ENCODE results near the gene GSTT4. TPM values are rescaled to one million over a fixed set of nuclear protein-coding genes. Genes with fewer than 3 reads are reported as not detected.
A peak's percentile ranks its signal among the peaks of the same experiment; 100 is the strongest.
"Not testable (repeated sequence)": the region's sequence is repeated elsewhere in the genome, so short reads cannot be mapped to it uniquely, and the experiment has no call there.

The GSTT4 gene
- total and polyA plus RNA-seq, 4 donors, result not detected

DNA sequence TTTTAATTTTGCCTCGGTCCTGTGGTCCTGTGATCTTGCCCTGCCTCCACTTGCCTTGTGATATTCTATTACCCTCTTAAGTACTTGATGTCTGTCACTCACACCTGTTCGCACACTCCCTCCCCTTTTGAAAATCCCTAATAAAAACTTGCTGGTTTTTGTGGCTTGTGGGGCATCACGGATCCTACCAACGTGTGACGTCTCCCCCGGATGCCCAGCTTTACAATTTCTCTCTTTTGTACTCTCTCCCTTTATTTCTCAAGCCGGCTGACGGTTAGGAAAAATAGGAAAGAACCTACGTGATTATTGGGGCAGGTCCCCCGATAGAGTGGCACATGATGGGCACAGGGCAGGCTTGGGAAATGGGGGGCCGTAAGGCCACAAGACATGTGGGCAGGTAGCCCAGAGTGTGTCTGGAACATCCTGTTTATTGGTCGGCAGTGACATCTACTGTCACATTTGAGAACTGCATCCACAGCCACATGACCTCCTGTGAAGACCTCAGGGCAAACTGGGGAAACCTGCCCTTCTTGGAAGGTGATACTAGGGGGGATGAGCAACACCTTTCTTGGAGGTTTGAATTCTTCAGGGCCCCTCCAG is 48.9 kb downstream of the GSTT4 start:
- not testable (repeated sequence) for H3K4me3 ChIP-seq; H3K9ac ChIP-seq (ENCODE audit: insufficient read depth in 1 of 2, low read length in 2 of 2); H3K36me3 ChIP-seq (ENCODE audit: control insufficient read depth in 4 of 4, insufficient read depth in 4 of 4, low read length in 4 of 4); H3K4me1 ChIP-seq (ENCODE audit: control insufficient read depth in 5 of 5, insufficient read depth in 5 of 5, low read length in 5 of 5); H3K9me3 ChIP-seq (ENCODE audit: control insufficient read depth in 4 of 4, insufficient read depth in 3 of 4, low read length in 3 of 4); H3K27ac ChIP-seq (ENCODE audit: low read depth in 1 of 2, low read length in 1 of 2); H3K27me3 ChIP-seq (ENCODE audit: control insufficient read depth in 3 of 3, insufficient read depth in 3 of 3, low read length in 2 of 3)
- TF ChIP-seq, protein P1, sequence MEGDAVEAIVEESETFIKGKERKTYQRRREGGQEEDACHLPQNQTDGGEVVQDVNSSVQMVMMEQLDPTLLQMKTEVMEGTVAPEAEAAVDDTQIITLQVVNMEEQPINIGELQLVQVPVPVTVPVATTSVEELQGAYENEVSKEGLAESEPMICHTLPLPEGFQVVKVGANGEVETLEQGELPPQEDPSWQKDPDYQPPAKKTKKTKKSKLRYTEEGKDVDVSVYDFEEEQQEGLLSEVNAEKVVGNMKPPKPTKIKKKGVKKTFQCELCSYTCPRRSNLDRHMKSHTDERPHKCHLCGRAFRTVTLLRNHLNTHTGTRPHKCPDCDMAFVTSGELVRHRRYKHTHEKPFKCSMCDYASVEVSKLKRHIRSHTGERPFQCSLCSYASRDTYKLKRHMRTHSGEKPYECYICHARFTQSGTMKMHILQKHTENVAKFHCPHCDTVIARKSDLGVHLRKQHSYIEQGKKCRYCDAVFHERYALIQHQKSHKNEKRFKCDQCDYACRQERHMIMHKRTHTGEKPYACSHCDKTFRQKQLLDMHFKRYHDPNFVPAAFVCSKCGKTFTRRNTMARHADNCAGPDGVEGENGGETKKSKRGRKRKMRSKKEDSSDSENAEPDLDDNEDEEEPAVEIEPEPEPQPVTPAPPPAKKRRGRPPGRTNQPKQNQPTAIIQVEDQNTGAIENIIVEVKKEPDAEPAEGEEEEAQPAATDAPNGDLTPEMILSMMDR (IDR thresholded peaks at IDR 0.05; ENCODE audit: control extremely low read depth, extremely low read depth), result peak; percentile 98
- 21 to 44% methylated on average over 12 of the region's 12 CpGs for WGBS, 2 donors
- DNase-seq (peak in 2 of 3 donors; percentile 74 to 79), ATAC-seq (ENCODE audit: insufficient read depth, low FRiP score) (peak; percentile 53)

DNA sequence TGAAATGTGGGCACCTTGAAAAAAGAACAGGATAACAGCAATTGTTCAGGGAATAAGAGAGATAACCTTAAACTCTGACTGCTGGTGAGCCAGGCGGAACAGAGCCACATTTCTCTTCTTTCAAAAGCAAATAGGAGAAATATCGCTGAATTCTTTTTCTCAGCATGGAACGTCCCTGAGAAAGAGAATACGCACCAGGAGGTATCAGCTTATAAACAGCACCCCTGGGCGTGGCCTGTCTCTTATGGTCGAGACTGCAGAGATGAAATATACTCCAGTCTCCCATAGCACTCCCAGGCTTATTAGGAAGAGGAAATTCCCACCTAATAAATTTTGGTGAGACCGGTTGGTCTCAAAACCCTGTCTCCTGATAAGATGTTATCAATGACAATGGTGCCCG is 49.4 kb downstream of the GSTT4 start:
- not testable (repeated sequence) for H3K9me3 ChIP-seq (ENCODE audit: control insufficient read depth in 4 of 4, insufficient read depth in 3 of 4, low read length in 3 of 4); H3K36me3 ChIP-seq (ENCODE audit: control insufficient read depth in 4 of 4, insufficient read depth in 4 of 4, low read length in 4 of 4); H3K4me1 ChIP-seq (ENCODE audit: control insufficient read depth in 5 of 5, insufficient read depth in 5 of 5, low read length in 5 of 5); H3K4me3 ChIP-seq; DNase-seq; H3K9ac ChIP-seq (ENCODE audit: insufficient read depth in 1 of 2, low read length in 2 of 2); H3K27me3 ChIP-seq (ENCODE audit: control insufficient read depth in 3 of 3, insufficient read depth in 3 of 3, low read length in 2 of 3); ATAC-seq (ENCODE audit: insufficient read depth, low FRiP score); H3K27ac ChIP-seq (ENCODE audit: low read depth in 1 of 2, low read length in 1 of 2)
- 78 to 87% methylated on average over 6 of the region's 8 CpGs for WGBS, 2 donors

DNA sequence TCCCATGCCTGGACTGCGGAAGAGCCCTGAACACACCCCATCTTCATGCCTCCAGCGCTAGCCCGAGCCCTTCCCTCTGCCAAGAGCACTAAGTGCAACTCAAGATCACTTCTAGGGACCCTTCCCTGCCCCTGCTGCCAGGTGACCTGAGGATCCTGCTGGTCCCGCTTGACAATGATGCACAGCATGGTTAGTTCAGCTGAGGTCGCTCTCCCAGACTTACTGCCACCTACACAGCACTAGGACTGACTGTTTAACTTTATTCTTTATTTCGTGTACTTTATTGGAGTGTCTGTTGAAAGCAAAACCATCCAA is 50.3 kb downstream of the GSTT4 start:
- H3K9me3 ChIP-seq (ENCODE audit: control insufficient read depth in 4 of 4, insufficient read depth in 3 of 4, low read length in 3 of 4); H3K4me1 ChIP-seq (ENCODE audit: control insufficient read depth in 5 of 5, insufficient read depth in 5 of 5, low read length in 5 of 5); DNase-seq; H3K27ac ChIP-seq (ENCODE audit: low read depth in 1 of 2, low read length in 1 of 2); H3K9ac ChIP-seq (ENCODE audit: insufficient read depth in 1 of 2, low read length in 2 of 2); ATAC-seq (ENCODE audit: insufficient read depth, low FRiP score); H3K27me3 ChIP-seq (ENCODE audit: control insufficient read depth in 3 of 3, insufficient read depth in 3 of 3, low read length in 2 of 3); H3K36me3 ChIP-seq (ENCODE audit: control insufficient read depth in 4 of 4, insufficient read depth in 4 of 4, low read length in 4 of 4); H3K4me3 ChIP-seq: not testable (repeated sequence)
- 72 to 90% methylated on average over 5 to 6 of the region's 6 CpGs for WGBS, 2 donors

DNA sequence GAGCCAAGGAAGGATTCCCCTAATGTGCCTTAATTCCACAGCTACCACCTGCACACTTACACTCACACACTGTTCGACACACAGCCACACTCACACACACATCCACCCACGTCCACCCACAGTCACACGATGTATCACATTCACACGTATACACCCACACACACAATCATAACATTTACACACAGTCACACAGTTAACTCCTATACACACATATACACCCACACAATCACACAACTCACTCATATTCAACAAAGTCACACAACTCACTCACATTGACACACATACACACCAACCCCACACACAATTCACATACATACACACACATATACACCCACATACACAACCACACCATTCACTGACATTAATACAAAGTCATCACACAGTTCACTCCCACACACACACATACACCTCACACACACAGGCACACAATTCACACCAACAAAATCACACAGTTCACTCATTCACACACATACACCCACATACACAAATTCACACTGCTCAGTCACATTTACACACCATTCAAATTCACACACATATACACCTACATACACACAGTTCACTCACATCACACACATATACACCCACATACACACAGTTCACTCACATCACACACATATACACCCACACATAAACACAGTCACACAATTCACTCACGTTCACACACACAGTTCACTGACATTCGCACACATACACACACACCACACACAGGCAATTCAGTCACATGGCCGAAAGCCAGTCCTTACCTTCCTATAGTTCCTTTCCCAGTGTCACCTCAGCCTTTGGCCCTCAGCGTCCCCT is 50.9 kb downstream of the GSTT4 start:
- not testable (repeated sequence) for ATAC-seq (ENCODE audit: insufficient read depth, low FRiP score); H3K4me3 ChIP-seq; H3K27me3 ChIP-seq (ENCODE audit: control insufficient read depth in 3 of 3, insufficient read depth in 3 of 3, low read length in 2 of 3); H3K9ac ChIP-seq (ENCODE audit: insufficient read depth in 1 of 2, low read length in 2 of 2); H3K36me3 ChIP-seq (ENCODE audit: control insufficient read depth in 4 of 4, insufficient read depth in 4 of 4, low read length in 4 of 4); H3K4me1 ChIP-seq (ENCODE audit: control insufficient read depth in 5 of 5, insufficient read depth in 5 of 5, low read length in 5 of 5); H3K9me3 ChIP-seq (ENCODE audit: control insufficient read depth in 4 of 4, insufficient read depth in 3 of 4, low read length in 3 of 4); DNase-seq; H3K27ac ChIP-seq (ENCODE audit: low read depth in 1 of 2, low read length in 1 of 2)
- 69 to 88% methylated on average over 8 of the region's 8 CpGs for WGBS, 2 donors

DNA sequence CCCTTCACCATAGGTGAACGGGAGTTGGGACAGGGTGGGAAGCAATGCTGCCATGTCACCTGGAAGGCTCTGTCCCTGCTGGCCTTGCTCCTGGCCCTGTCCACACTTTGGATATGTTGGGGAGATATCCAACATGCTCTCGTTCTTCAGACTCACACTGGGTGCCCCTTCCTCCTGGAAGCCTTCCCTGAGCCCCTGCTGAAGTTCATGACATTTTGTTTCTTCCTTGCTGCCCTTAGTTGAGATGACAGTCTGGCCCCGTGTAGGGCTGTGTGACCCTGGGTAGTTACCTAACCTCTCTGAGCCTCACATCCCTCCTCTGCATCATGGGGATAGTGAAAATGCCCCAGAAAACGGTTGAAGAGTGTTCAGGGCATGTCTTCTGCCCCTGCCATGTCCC is 51.8 kb downstream of the GSTT4 start:
- WGBS, 2 donors, result 72 to 85% methylated on average over 4 of the region's 4 CpGs
- not testable (repeated sequence) for DNase-seq

DNA sequence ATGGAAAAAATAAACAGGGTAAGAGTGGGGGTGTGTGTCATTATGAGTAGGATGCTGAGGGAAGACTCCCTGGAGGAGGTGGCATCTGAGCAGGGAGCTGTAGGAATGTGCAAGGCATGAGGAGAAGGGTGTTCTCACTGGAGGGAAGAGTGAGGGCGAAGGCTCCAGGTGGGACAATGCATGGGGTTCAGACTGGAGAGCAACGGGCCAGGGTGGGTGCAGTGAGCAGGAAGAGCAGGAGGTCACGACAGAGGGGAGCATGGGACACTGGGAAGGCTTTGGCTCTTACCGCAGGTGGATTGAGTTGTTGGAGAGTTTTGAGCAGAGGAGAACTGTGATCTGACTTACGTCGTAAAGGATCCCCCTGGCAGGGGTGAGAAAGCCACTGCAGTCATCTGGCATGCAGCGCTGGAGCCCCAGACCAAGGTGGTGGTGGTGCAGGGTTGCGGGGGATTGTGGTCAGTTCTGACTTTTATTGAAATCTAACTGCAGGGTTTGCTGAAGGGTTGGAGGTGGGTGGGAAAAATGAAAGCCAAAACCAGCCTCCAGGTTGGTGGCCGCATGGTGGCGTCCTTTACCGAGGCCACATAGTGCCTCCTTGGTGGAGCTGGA is 52.4 kb downstream of the GSTT4 start:
- not testable (repeated sequence) for H3K9ac ChIP-seq (ENCODE audit: insufficient read depth in 1 of 2, low read length in 2 of 2); H3K4me3 ChIP-seq; H3K4me1 ChIP-seq (ENCODE audit: control insufficient read depth in 5 of 5, insufficient read depth in 5 of 5, low read length in 5 of 5); DNase-seq; H3K27ac ChIP-seq (ENCODE audit: low read depth in 1 of 2, low read length in 1 of 2); H3K9me3 ChIP-seq (ENCODE audit: control insufficient read depth in 4 of 4, insufficient read depth in 3 of 4, low read length in 3 of 4); ATAC-seq (ENCODE audit: insufficient read depth, low FRiP score); H3K36me3 ChIP-seq (ENCODE audit: control insufficient read depth in 4 of 4, insufficient read depth in 4 of 4, low read length in 4 of 4); H3K27me3 ChIP-seq (ENCODE audit: control insufficient read depth in 3 of 3, insufficient read depth in 3 of 3, low read length in 2 of 3)
- WGBS, 2 donors, result 70 to 83% methylated on average over 10 to 11 of the region's 11 CpGs

More for the DNA sequence above, 51.8 kb downstream of the GSTT4 start:
- H3K4me3 ChIP-seq; H3K27me3 ChIP-seq (ENCODE audit: control insufficient read depth in 3 of 3, insufficient read depth in 3 of 3, low read length in 2 of 3); H3K27ac ChIP-seq (ENCODE audit: low read depth in 1 of 2, low read length in 1 of 2); H3K4me1 ChIP-seq (ENCODE audit: control insufficient read depth in 5 of 5, insufficient read depth in 5 of 5, low read length in 5 of 5); ATAC-seq (ENCODE audit: insufficient read depth, low FRiP score); H3K36me3 ChIP-seq (ENCODE audit: control insufficient read depth in 4 of 4, insufficient read depth in 4 of 4, low read length in 4 of 4); H3K9me3 ChIP-seq (ENCODE audit: control insufficient read depth in 4 of 4, insufficient read depth in 3 of 4, low read length in 3 of 4); H3K9ac ChIP-seq (ENCODE audit: insufficient read depth in 1 of 2, low read length in 2 of 2): not testable (repeated sequence)

DNA sequence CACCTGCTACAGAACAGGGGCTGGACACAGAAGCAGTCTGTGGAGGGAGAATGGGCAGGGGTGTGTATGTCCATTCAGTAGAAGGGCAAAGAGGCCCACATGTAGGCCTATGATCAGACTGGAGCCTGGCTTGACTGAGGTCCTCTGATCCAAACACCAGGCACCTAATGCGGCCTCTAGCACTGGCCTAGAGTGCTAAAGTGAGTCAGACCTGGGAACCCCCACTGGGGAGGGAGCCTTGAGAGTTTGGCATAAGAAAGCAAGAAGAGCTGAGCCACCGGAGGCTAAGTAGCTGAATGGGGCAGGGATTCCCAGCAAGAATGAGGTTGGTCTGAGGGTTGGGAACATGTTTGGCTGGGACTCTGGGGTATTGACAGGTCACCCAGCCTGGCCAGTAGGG is 53.9 kb downstream of the GSTT4 start:
- H3K9me3 ChIP-seq (ENCODE audit: control insufficient read depth in 4 of 4, insufficient read depth in 3 of 4, low read length in 3 of 4); H3K4me1 ChIP-seq (ENCODE audit: control insufficient read depth in 5 of 5, insufficient read depth in 5 of 5, low read length in 5 of 5); H3K27ac ChIP-seq (ENCODE audit: low read depth in 1 of 2, low read length in 1 of 2); H3K27me3 ChIP-seq (ENCODE audit: control insufficient read depth in 3 of 3, insufficient read depth in 3 of 3, low read length in 2 of 3); H3K4me3 ChIP-seq; ATAC-seq (ENCODE audit: insufficient read depth, low FRiP score); H3K9ac ChIP-seq (ENCODE audit: insufficient read depth in 1 of 2, low read length in 2 of 2); H3K36me3 ChIP-seq (ENCODE audit: control insufficient read depth in 4 of 4, insufficient read depth in 4 of 4, low read length in 4 of 4); DNase-seq: not testable (repeated sequence)
- 85 to 97% methylated on average over 2 of the region's 2 CpGs for WGBS, 2 donors

Data from lung (tissue), 12 donors.